ENCODE data around the gene FMNL3.

The FMNL3 gene

GRCh38 chr12:49588281-49588680 is 118.9 kb downstream of the FMNL3 start:
- Histone ChIP-seq H3K4me3 (ENCODE audit: low read length) (no peak overlapping the region), H3F3A (ENCODE audit: insufficient read depth, low read length) (no peaks in the 10 kb centered on the region), H3K4me1 (ENCODE audit: low read length) (no peaks in the 10 kb centered on the region), H3K4me2 (ENCODE audit: low read depth, low read length) (no peak overlapping the region), H3K79me2 (ENCODE audit: low read length) (no peaks in the 10 kb centered on the region), H3K27ac (ENCODE audit: low read length) (no peak overlapping the region), H4K20me1 (ENCODE audit: insufficient read depth, low read length) (no peaks in the 10 kb centered on the region), H2AFZ (ENCODE audit: low read length) (no peak overlapping the region), H3K27me3 (replicated peaks; ENCODE audit: insufficient read depth, low read length) (no peaks in the 10 kb centered on the region), H3K9ac (ENCODE audit: low read length) (no peak overlapping the region), H3K36me3 (replicated peaks; ENCODE audit: insufficient read depth, low read length) (no peaks in the 10 kb centered on the region), H3K9me2 (replicated peaks; ENCODE audit: insufficient read depth, low read length) (no peaks in the 10 kb centered on the region), H3K9me3 (replicated peaks; ENCODE audit: insufficient read depth, low read length) (no peaks in the 10 kb centered on the region)
- TF ChIP-seq EZH2phosphoT487 (IDR thresholded peaks at IDR 0.05; ENCODE audit: low read length) (no peak), EZH2 (optimal IDR thresholded peaks at IDR 0.05; ENCODE audit: low read depth, low read length) (no peak)
- TF ChIP-seq, protein P1, sequence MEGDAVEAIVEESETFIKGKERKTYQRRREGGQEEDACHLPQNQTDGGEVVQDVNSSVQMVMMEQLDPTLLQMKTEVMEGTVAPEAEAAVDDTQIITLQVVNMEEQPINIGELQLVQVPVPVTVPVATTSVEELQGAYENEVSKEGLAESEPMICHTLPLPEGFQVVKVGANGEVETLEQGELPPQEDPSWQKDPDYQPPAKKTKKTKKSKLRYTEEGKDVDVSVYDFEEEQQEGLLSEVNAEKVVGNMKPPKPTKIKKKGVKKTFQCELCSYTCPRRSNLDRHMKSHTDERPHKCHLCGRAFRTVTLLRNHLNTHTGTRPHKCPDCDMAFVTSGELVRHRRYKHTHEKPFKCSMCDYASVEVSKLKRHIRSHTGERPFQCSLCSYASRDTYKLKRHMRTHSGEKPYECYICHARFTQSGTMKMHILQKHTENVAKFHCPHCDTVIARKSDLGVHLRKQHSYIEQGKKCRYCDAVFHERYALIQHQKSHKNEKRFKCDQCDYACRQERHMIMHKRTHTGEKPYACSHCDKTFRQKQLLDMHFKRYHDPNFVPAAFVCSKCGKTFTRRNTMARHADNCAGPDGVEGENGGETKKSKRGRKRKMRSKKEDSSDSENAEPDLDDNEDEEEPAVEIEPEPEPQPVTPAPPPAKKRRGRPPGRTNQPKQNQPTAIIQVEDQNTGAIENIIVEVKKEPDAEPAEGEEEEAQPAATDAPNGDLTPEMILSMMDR (IDR thresholded peaks at IDR 0.05; ENCODE audit: low read length) = no peak
- no peak for DNase-seq

DNA sequence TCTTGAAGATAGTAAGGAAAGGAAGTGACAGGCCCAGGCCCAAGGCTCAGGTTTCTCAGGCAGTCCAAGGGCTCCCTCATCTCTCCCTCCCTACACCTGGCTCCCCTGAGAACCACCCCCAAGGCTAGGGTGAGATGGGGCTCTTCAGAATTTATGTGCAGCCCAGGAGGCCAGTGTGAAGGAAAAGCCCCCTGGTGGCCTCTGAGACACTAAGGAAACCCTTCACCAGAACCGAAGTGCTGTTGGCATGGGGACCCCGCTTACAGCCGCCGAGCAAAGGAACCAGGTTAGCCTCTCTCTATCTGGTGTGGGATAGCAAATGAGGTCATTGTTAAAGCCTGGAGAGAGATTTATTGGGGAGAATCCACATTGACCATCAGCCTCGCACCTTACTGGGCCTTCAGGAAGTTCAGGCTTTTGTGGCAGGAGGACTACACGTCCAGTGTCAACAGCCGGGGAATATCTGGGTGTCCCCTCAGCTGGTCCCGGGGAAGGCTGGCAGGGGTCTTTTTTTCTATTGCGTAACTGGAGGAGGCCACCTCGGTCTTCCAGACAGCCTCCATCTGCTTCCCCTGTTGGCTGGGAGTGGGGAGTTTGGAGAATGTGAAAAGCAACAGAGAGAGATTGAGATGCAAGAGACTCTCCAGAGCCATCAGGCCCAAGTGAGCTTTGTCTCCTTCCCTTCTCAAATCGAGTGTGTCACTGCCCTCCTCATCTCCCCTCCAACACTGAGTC is 119.9 kb downstream of the FMNL3 start:
- no peak overlapping the region for H2AFZ ChIP-seq (ENCODE audit: low read length)
- no peaks in the 10 kb centered on the region for H3K27me3 ChIP-seq (replicated peaks; ENCODE audit: insufficient read depth, low read length)
- H3K27ac ChIP-seq (ENCODE audit: low read length) = no peak overlapping the region
- no peaks in the 10 kb centered on the region for H4K20me1 ChIP-seq (ENCODE audit: insufficient read depth, low read length)
- TF ChIP-seq EZH2phosphoT487 (IDR thresholded peaks at IDR 0.05; ENCODE audit: low read length) = no peak
- TF ChIP-seq, protein P1 (IDR thresholded peaks at IDR 0.05; ENCODE audit: low read length) = no peak
- TF ChIP-seq EZH2 (optimal IDR thresholded peaks at IDR 0.05; ENCODE audit: low read depth, low read length) = no peak
- no peaks in the 10 kb centered on the region for H3F3A ChIP-seq (ENCODE audit: insufficient read depth, low read length)
- no peaks in the 10 kb centered on the region for H3K79me2 ChIP-seq (ENCODE audit: low read length)
- H3K4me3 ChIP-seq (ENCODE audit: low read length) = no peak overlapping the region
- no peak overlapping the region for H3K4me2 ChIP-seq (ENCODE audit: low read depth, low read length)
- no peaks in the 10 kb centered on the region for H3K9me3 ChIP-seq (replicated peaks; ENCODE audit: insufficient read depth, low read length)
- DNase-seq = no peak
- H3K36me3 ChIP-seq (replicated peaks; ENCODE audit: insufficient read depth, low read length) = no peaks in the 10 kb centered on the region
- H3K4me1 ChIP-seq (ENCODE audit: low read length) = no peaks in the 10 kb centered on the region
- no peak overlapping the region for H3K9ac ChIP-seq (ENCODE audit: low read length)
- H3K9me2 ChIP-seq (replicated peaks; ENCODE audit: insufficient read depth, low read length) = no peaks in the 10 kb centered on the region

Measured in MM.1S (cell line).